Esophagus (tissue), 2 donors: ENCODE data around the gene PCDHGA4. TPM values are rescaled to one million over a fixed set of nuclear protein-coding genes. Genes with fewer than 3 reads are reported as not detected.

Source experiments
- polyA plus RNA-seq, 2 donors: library from polyadenylated mRNA; stranded (reverse); fragments of 200-250 nt; gene quantifications; one replicate each; pipeline ENCODE4 v1.2.3, GENCODE V29; 2013
- donor health status: healthy with polysubstance abuse.
- donor health status: Bipolar disorder and iron deficiency.

Gene PCDHGA4
- polyA plus RNA-seq, 2 donors = 0.11 to 0.12 TPM

Other genes with a start within 250 kb of the PCDHGA4 start
- under 1 TPM; 0.20 to 0.36 TPM for gene PCDHB4, start 233.2 kb upstream of the PCDHGA4 start, polyA plus RNA-seq
- under 1 TPM; 0.14 to 0.26 TPM for gene PCDHB5, start 219.8 kb upstream of the PCDHGA4 start, polyA plus RNA-seq
- under 1 TPM; 0.06 to 0.09 TPM for gene PCDHB6, start 205.0 kb upstream of the PCDHGA4 start, polyA plus RNA-seq
- gene PCDHB7, start 182.4 kb upstream of the PCDHGA4 start, polyA plus RNA-seq = under 1 TPM; 0.02 to 0.14 TPM
- gene PCDHB8, start 177.2 kb upstream of the PCDHGA4 start, polyA plus RNA-seq = under 1 TPM; 0.04 TPM
- under 1 TPM; 0.08 to 0.16 TPM for gene PCDHB16, start 172.6 kb upstream of the PCDHGA4 start, polyA plus RNA-seq
- under 1 TPM; 0.16 to 0.18 TPM for gene PCDHB9, start 167.9 kb upstream of the PCDHGA4 start, polyA plus RNA-seq
- gene PCDHB10, start 162.7 kb upstream of the PCDHGA4 start, polyA plus RNA-seq = under 1 TPM; 0.10 to 0.44 TPM
- gene PCDHB11, start 155.4 kb upstream of the PCDHGA4 start, polyA plus RNA-seq = under 1 TPM; 0.16 to 0.47 TPM
- gene PCDHB12, start 146.3 kb upstream of the PCDHGA4 start, polyA plus RNA-seq = under 1 TPM; 0.08 to 0.15 TPM
- gene PCDHB13, start 141.1 kb upstream of the PCDHGA4 start, polyA plus RNA-seq = under 1 TPM; 0.29 to 0.33 TPM
- gene PCDHB14, start 131.7 kb upstream of the PCDHGA4 start, polyA plus RNA-seq = under 1 TPM; 0.67 to 0.88 TPM
- under 1 TPM; 0.37 to 0.80 TPM for gene PCDHB15, start 109.6 kb upstream of the PCDHGA4 start, polyA plus RNA-seq
- gene SLC25A2, start 51.0 kb upstream of the PCDHGA4 start, polyA plus RNA-seq = under 1 TPM; 0.05 to 0.29 TPM
- gene TAF7, start 34.2 kb upstream of the PCDHGA4 start, polyA plus RNA-seq = 10 to 100 TPM; 22.5 to 35.3 TPM
- gene PCDHGA1, start 24.5 kb upstream of the PCDHGA4 start, polyA plus RNA-seq = under 1 TPM; 0.13 to 0.22 TPM
- gene PCDHGA2, start 16.3 kb upstream of the PCDHGA4 start, polyA plus RNA-seq = under 1 TPM; 0.14 to 0.27 TPM
- under 1 TPM; 0.08 to 0.12 TPM for gene PCDHGA3, start 11.2 kb upstream of the PCDHGA4 start, polyA plus RNA-seq
- under 1 TPM; 0.19 to 0.39 TPM for gene PCDHGB1, start 4.9 kb upstream of the PCDHGA4 start, polyA plus RNA-seq
- gene PCDHGB2, start 5.0 kb downstream of the PCDHGA4 start, polyA plus RNA-seq = under 1 TPM; 0.20 to 0.39 TPM
- under 1 TPM; 0.14 to 0.28 TPM for gene PCDHGA5, start 9.1 kb downstream of the PCDHGA4 start, polyA plus RNA-seq
- gene PCDHGB3, start 15.2 kb downstream of the PCDHGA4 start, polyA plus RNA-seq = under 1 TPM; 0.13 to 0.37 TPM
- gene PCDHGA6, start 18.9 kb downstream of the PCDHGA4 start, polyA plus RNA-seq = under 1 TPM; 0.36 to 0.63 TPM
- gene PCDHGA7, start 27.7 kb downstream of the PCDHGA4 start, polyA plus RNA-seq = under 1 TPM; 0.24 to 0.53 TPM
- gene PCDHGB4, start 32.7 kb downstream of the PCDHGA4 start, polyA plus RNA-seq = under 1 TPM; 0.36 to 0.37 TPM
- gene PCDHGA8, start 37.6 kb downstream of the PCDHGA4 start, polyA plus RNA-seq = under 1 TPM; 0.06 to 0.29 TPM
- 1 to 10 TPM; 1.0 to 1.7 TPM for gene PCDHGB5, start 42.9 kb downstream of the PCDHGA4 start, polyA plus RNA-seq
- under 1 TPM; 0.54 to 0.83 TPM for gene PCDHGA9, start 47.8 kb downstream of the PCDHGA4 start, polyA plus RNA-seq
- gene PCDHGB6, start 53.0 kb downstream of the PCDHGA4 start, polyA plus RNA-seq = under 1 TPM; 0.60 to 0.92 TPM
- 1 to 10 TPM; 1.1 to 1.2 TPM for gene PCDHGA10, start 58.0 kb downstream of the PCDHGA4 start, polyA plus RNA-seq
- gene PCDHGB7, start 62.7 kb downstream of the PCDHGA4 start, polyA plus RNA-seq = 1 to 10 TPM; 1.2 to 1.4 TPM
- gene PCDHGA11, start 66.0 kb downstream of the PCDHGA4 start, polyA plus RNA-seq = under 1 TPM; 0.44 to 0.75 TPM
- gene PCDHGA12, start 75.5 kb downstream of the PCDHGA4 start, polyA plus RNA-seq = under 1 TPM; 0.34 to 0.65 TPM
- gene PCDHGC3, start 120.9 kb downstream of the PCDHGA4 start, polyA plus RNA-seq = 10 to 100 TPM; 25.8 to 32.1 TPM
- gene PCDHGC4, start 130.0 kb downstream of the PCDHGA4 start, polyA plus RNA-seq = under 1 TPM; 0.05 to 0.45 TPM
- under 1 TPM; 0.05 to 0.43 TPM for gene PCDHGC5, start 134.1 kb downstream of the PCDHGA4 start, polyA plus RNA-seq